HG02759 (cell line): ENCODE data around the gene DARS1.

Experiments
- ATAC-seq: cut with Tn5 transposase; IDR thresholded peaks from one replicate; pipeline ENCODE4 v1.9.1; 2021; ENCODE audit warnings: mild to moderate bottlenecking, moderate library complexity; ENCODE audit not compliant: unreplicated experiment

DARS1 gene

DNA sequence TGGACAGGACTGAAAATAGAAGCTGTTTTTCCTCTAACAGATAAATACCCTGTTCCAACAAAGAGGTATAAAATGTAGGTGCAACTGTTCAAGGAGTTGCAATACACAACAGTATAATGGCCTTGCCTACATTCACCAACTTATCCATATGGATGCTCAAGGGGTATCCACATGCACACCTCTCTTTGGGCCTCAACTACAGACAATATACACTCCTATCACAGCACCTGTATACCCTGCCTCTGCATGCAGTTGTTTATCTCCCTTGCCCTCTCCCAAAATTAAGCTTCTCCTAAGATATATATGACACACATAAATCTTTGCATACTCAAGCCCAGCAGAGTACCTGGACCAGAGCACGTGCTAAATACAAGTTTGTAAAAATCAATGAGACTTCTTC, 37.3 kb downstream of the DARS1 start:
- peak; percentile 7 for ATAC-seq

DNA sequence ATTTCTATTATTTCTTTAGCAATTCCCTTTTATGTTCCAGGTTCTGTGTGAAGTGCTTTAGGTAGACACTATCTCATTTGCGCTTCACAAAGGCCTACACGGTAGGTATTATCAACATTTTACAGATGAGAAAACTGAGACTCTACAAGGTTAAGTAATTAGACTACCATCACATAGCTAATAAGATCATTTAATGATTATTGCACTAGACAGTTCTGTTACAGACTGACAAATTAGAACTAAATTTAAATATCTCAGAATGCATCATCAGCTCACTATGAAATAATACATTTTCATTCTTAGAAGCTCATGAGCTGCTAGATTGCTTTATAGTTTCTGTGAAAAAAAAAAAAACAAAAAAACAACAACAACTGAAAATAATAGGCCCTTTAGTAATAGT, 37.9 kb downstream of the DARS1 start:
- ATAC-seq, result no peak

DNA sequence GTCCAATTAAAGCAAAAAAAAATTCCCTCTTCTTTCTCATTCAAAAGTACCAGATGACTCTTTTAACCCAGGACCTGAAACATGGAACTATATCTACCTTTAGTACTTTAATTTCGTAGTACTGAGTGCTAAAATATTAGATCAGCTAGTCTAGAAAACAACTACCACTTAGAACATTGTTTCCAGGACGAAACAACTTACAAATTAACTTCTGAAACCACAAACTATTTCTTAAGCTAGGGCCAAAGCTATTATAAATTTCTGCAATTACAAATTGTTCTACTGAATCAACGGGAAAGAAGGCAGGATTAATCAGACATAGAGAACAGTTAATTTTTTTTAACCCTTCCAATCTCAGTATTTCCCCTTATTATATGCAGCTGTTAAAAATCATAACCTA, 39.9 kb downstream of the DARS1 start:
- no peak for ATAC-seq

DNA sequence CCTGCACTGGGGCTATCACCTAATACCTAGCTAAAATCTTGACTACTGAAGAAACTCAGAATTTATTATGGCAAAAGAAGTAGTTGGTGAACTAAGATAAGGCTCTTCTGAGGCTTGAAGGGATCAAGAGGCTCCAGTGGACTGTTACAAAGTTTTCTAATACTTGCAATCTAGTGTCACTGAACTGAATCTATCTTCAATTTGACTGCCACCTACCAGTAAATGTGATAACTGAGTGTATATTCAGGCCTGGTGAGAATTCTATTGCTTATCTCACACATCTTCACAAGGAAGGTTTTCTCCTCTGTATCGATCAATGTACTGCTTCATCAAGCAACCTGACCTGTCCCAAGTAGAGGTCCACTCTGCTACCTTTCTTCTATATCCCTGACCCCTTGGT, 40.8 kb downstream of the DARS1 start:
- no peak for ATAC-seq

DNA sequence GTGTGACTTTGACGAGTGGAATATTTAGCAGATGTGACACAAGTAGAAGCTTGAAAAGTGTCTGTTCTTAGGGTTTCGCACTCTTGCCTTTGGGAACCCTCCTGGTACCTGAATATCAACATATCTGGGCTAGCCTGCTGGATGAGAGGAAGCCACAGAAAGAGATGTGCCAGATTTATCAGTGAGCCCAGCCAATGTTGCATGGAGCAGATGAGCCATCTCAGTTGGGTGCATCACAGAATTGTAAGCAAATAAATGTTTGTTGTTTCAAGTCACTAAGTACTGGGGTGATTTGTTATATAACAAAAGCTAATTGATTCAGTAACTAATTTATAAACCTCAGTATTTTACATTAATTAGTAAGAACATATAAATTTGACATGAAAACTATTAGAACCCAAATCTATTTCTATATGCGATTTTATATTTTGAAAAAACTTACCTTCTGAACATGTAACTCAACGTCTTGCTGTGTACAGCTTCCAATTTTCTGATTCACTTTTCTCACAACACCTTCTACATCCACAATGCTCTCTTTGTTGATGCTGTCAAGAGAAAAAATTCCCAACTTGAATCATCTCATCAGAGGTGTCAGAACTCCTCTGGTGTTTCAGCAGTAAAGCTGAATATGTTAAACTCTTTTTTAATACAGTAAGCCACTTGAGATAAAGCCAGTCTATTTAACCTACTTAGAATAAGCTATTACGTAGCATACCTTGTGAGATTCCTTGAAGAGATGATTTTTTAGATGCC, 42.3 kb downstream of the DARS1 start:
- ATAC-seq, result no peak

DNA sequence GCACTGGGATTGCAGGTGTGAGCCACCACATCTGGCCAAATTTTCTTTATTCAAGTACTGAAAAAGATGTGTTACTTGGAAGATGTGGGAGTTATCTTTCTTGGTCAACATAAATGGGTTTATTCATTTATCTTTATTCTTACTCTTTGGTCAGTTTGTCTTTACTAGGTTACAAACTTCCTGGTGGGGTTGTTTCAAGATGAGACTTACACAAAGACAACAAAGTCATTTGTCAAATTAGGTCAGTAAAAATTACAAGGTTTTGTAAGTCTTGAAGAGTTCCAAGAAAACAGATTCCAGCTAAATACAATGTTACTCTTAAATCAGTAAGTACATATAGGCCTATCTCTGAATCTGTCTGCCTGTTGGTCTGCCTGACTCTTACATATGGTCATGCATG, 48.9 kb downstream of the DARS1 start:
- ATAC-seq, result no peak

DNA sequence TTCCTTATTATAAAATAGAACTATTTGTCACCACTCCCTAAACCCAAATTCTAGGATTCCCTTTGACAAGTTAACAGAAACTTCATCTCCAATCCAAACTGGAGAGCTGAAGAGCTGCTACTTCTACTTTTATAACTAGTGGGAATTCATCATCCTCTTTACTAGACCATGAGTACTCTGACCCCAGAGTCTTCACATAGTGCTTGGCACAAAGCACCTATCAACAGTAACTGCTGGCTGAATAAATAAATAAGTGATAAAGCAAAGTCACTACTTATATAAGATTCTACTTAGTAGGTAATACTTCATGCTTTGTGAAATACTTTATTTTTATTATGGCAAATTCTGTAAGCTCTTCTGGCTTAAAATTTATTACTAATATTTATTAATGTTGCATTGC, 49.5 kb downstream of the DARS1 start:
- ATAC-seq, result no peak

DNA sequence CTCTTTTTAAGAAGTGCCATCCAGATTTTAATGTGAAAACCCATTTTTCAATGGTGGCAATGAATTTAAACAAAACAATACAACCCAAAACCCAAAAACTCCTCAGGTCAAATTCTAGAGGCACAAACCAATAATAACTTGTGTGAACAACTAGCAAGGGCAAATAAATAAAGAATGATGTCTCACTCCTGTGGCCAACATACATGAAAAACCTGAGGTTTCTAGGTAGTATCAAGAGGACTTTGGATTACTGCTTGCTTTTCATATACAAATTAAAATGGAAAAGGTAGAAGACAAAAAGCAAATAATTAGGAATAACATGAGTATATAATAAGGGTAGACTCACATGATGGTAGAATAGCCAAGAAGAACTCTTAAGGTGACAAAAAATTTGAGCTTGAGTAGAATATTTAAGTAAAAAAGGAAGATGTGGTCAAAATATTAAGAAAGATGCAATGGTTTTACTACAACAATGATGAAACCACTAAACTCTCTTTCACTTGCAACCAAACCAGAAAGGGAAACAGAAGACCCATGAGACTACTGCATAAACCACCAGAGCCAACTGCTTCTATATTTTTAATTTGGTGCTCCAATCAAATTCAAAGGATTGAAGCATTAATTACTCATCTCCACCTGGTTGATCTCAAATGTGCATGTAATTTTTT, 53.5 kb downstream of the DARS1 start:
- peak; percentile 77 for ATAC-seq

DNA sequence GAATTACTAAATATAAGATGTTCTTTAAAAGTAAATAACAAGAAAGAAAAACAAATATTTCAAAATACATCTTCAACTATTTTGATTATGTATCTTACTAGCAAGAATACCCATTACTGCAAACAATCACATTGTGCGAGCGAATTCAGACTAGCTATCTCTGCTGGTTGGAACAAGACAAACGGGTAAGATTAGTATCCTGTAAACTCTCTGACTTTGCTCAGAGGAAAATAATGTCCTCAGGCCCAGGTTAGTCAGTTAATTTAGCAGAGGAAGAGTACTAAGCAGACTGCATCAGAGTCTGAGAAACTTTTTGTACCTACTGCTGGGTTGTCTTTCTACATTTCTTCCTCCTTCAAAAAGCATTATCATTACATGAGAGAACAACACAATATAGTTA, 58.8 kb downstream of the DARS1 start:
- ATAC-seq, result no peak

DNA sequence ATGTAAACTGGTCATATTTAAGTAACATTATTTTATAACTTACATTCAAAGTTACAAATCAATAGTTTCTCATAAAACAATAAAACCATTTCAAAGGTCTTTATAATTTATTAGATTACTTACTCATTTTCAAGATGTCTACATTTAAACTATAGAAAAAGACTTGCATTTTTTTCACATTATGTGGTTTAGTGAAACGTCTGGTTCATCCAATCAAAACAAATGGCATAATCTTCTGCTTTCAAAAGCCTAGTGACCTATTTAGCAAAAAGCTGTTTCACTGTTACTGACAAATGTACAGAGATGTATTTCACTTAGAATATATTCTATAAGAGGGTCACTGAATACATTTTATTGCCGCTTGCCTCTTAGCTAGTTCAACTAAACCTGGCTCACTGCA, 59.9 kb downstream of the DARS1 start:
- ATAC-seq, result no peak

DNA sequence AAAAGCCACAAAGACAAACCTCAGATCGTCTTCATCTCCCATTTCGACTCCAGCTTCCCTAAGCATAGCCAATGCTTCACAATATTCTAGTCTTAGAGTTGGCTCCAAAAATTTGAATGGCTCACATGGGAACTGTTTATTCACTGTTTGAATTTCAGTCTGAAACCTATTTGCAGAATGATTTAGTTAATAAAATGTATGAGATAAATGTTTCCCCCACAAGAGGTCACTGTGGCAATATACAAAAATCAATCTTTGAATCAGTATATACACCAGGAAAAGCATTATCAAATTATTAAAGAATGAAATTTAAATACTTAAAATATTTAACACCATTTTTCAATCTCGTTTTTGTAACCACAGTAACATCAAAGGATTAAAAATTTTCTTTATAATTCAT, 69.2 kb downstream of the DARS1 start:
- no peak for ATAC-seq

DNA sequence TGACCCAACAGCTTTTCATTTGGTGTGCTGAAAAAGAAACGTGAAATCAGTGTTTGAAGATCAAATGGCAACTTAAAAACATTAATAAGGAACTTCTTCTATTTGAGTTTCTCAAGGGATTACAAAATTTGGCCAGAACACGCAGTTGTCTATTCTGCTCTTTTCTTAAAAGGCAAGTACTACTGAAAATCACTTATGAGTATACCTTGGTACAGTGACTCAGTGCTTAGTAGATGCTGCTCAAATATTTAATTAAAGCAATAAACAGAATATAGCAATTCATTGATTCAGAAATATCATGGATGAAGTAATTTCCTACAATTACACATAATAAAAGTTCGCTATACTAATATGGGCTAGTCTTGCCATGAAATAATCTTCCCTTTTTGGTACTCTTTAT, 70.9 kb downstream of the DARS1 start:
- no peak for ATAC-seq

DNA sequence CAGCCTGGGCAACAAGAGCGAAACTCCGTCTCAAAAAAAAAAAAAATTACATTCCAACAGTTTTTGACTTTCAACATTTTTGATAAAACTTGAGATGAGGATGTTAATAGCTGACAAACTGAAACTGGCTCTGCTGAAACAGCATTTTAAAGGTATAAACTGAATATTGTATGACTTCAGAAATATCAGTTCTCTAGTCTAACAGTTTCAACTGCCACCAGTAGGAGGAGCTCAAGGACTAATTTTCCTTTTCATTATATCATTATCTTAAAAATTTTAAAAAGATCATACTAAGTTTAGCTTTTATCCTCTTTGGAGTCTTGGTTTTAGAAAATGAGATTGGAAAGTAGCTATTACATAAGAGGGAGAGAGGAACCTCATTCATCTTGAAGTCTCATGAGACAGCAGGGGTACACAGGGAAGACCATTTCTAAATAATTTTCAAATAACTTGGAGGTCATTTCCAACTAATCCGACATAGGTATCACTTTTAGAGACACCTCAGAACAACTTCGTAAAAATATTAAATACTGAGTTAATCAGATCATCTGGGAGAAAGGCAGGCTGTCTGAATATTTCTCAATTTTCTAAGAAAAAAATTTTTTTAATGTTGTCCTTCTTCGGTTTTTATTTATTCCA, 71.6 kb downstream of the DARS1 start:
- ATAC-seq, result no peak

DNA sequence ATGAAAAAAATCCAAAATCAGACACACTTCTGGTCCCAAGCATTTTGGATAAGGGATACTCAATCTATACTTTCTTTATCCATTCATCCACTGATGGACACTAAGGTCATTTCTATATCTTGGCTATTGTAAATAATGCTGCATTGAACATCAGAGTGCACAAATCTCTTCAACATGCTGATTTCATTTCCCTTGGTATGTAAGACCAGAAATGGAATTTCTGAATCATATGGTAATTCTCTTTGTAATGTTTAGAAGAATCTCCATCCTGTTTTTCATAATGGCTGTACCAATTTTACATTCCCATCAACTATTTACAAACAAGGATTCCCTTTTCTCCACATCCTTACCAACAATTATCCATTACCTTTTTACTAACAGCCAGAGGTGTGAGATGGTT, 75.5 kb downstream of the DARS1 start:
- no peak for ATAC-seq

DNA sequence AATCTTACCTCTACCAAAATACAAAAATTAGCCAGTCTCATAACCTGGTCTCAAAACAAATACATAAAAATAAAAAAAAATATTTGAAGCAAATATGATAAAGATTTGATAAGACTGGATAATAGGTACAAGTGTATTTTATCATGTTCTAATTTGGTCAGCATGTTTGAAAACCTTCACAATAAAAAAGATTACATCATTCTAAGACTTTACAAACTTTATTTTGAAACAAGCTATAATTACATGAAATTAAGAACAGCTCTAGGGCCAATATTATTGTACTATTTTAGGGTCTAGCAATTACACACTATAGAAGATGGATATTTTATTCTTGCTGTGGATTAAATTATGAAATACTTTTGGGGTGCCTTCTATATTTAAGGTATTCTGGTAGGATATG, 79.7 kb downstream of the DARS1 start:
- no peak for ATAC-seq

DNA sequence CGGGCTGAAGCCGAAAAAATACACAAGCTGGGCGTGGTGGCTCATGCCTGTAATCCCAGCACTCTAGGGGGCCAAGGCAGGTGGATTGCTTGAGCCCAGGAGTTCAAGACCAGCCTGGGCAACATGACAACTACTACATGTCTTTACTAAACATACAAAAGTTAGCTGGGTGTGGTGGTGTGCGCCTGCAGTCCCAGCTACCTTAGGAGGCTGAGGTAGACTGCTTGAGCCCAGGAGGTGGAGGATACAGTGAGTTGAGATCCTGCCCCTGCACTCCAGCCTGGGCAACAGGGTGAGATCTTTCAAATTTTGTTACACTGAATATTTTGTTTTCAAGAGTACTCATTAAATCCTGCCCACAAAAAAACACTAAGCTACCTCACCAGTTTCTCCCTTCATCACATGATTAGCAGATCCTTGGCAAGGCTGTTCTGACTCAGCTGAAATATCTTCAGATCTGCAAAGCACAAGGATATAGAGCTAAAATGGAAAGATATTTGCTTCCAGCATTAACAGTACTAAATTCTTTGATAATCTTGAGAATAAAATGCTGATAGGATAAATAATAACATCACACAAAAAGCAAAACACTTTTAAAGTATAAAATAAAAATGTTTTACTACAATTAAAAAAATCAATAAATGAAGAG, 81.0 kb downstream of the DARS1 start:
- ATAC-seq, result no peak

DNA sequence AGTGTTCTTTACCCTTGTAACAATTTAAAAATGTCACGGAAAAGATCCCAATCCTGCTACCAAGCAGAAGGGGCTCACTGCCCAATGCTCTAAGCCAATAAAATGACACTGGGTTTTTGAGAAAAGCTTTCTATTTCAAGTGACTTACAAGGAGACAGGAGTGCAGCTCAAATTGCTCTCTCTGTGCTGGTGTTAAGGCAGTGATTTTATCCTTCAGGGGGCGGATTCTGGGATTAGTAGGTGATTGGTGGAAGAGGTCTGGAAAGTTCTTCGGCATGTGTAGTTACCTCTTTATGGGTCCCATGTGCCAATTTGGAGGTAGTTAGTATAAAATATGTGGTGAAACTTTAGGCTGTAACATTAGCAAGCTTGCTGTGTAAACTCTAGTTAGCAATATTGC, 81.8 kb downstream of the DARS1 start:
- ATAC-seq, result no peak

DNA sequence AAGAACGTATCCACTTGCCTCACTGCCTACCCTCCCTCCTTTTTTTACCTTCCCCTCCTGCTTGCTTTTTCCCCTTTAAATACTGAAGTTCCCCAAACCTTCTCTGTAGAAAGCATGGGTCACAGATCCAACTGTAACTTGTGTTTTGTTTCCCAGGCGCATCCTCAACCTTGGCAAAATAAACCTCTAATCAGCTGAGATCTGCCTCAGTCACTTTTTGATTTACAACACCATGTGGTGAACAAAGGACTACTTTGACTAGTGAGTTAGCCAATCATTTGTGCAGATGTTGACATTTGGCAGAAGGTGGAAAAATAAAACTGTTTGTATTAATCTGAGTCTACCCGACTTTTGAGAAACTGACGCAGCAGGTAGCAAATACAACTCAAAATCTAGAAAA, 85.9 kb downstream of the DARS1 start:
- no peak for ATAC-seq

DNA sequence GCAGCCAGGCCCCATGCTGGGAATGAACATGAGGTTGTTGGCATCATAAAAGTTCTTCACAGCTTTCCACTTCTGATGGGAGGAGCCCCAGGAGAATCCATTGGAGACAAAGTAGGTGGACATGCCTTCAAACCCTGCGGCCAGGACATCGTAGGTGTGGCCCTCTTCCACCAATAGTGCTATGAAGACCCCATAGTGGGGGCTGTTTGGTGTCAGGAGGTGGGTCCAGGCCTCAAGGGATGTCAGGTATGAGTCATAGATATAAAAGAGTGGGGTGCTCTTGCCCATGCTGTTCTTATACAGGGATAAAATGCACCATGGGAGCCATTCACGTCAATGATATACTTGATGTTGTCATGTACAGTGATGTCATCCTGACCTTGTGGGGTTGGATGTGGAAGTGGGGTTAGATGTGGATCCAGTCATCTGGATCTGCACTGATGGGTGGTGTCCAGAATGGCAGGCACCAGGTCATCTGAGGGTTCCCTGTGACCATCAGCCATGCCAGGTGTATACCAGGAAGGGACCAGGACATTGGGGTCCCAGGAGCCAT, 87.1 kb downstream of the DARS1 start:
- ATAC-seq, result no peak

DNA sequence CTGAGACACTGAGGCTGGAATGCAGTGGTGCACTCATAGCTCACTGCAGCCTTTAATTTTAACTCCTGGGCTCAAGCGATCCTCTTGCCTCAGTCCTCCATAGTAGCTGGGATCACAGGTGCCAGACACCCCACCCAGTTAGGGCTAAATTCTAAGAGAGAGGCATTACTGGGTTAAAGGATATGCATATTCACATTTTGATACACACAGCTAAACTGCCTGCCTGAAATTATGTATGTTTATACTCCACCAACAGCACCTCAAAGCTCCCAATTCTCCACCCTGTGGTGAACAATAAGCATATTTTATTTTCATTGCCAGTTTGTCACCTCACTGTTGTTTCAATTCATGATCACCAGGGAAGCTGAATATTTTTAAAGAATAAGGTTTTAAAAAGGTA, 90.5 kb downstream of the DARS1 start:
- ATAC-seq, result no peak

DNA sequence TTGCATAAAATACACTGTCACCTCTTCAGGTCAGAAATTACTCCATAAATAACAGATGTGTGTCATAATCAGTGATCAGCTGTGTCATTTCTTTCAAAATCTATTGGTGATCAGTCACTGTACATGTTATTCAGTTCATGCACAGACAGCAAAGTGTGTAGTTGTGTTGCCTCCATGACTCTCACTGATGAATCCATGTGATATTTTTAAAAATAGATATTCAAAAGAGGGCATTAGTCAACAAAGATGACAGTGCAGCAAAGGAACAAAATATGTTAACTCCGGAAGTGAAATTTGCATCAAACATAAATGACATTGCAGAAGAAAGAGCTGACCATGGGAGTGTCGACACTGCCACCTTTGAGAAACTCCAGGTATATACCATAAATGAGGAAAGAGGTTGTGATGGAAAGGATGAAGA, 92.0 kb downstream of the DARS1 start:
- ATAC-seq, result no peak

DNA sequence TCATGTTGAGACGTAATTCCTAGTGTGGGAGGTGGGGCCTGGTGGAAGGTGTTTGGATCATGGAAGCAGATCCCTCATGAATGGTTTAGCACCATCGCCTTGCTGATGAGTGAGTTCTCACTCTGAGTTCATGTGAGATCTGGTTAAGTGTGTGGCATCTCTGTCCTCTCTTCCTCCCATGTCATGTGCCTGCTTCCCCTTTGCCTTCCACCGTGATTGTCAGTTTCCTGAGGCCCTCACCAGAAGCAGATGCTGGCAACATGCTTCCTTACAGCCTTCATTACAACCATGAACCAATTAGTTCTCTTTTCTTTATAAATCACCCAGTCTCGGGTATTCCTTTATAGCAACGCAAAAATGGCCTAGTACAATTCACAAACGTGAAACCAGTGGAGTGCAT, 94.6 kb downstream of the DARS1 start:
- no peak for ATAC-seq
